Keratinocyte (primary cell): Measurements from ENCODE around the gene DGKZ. TPM values are rescaled to one million over a fixed set of nuclear protein-coding genes. Genes with fewer than 3 reads are reported as not detected.
A peak's percentile ranks its signal among the peaks of the same experiment; 100 is the strongest.

ENCODE experiments used
- DNase-seq: peaks from one replicate; pipeline ENCODE4 v3.0.0-alpha.2; 2011; ENCODE audit warnings: low read depth, missing footprints, low spot score
- FAIRE-seq: peaks from 2 replicates; lab custom pipeline; 2011; peaks lifted over from hg19 to GRCh38; lab: Jason Lieb, UNC
- H2AFZ ChIP-seq: 2 replicates; pipeline ENCODE4 v1.6.0; 2012; ENCODE audit warnings: low read length, control low read depth, inconsistent platforms; ENCODE audit not compliant: control insufficient read depth
- H3K27ac ChIP-seq: 2 replicates; pipeline ENCODE4 v1.5.1; 2011; ENCODE audit warnings: low read length; ENCODE audit not compliant: control insufficient read depth, insufficient read depth
- H3K27me3 ChIP-seq: 3 replicates; pipeline ENCODE4 v1.6.0; 2011; ENCODE audit warnings: low read length; ENCODE audit not compliant: control insufficient read depth, insufficient read depth; ENCODE audit errors: extremely low read depth
- H3K36me3 ChIP-seq, 2 experiments: 2 replicates in 1 of 2; 3 replicates in 1 of 2; pipeline ENCODE4 v1.5.1; 2011; ENCODE audit warnings: low read length in 2 of 2, mild to moderate bottlenecking in 1 of 2; ENCODE audit not compliant: control insufficient read depth in 2 of 2, insufficient read depth in 2 of 2; ENCODE audit errors: extremely low read depth in 1 of 2
- H3K4me1 ChIP-seq: 3 replicates; pipeline ENCODE4 v1.5.1; 2011; ENCODE audit warnings: low read length; ENCODE audit not compliant: control insufficient read depth, insufficient read depth; ENCODE audit errors: extremely low read depth
- H3K4me2 ChIP-seq: 3 replicates; pipeline ENCODE4 v1.6.0; 2011; ENCODE audit warnings: low read depth, low read length; ENCODE audit not compliant: control insufficient read depth, insufficient read depth; ENCODE audit errors: extremely low read depth
- H3K4me3 ChIP-seq, 3 experiments: fragments of 200-600 bp in 1 of 3; sonication (generic) in 1 of 3; 2 replicates in 2 of 3; 3 replicates in 1 of 3; pipeline ENCODE4 v1.5.1; 2011 to 2016; ENCODE audit warnings: low read length in 3 of 3, mild to moderate bottlenecking in 3 of 3, control low read depth in 2 of 3, inconsistent platforms in 1 of 3, low read depth in 1 of 3, mixed read lengths in 1 of 3, mixed run types in 1 of 3, moderate library complexity in 1 of 3; ENCODE audit not compliant: control insufficient read depth in 2 of 3, insufficient read depth in 2 of 3; ENCODE audit errors: extremely low read depth in 1 of 3
- H3K79me2 ChIP-seq: 2 replicates; pipeline ENCODE4 v1.6.0; 2012; ENCODE audit warnings: low read length; ENCODE audit not compliant: control insufficient read depth, insufficient read depth
- H3K9ac ChIP-seq: 3 replicates; pipeline ENCODE4 v1.6.0; 2011; ENCODE audit warnings: low read length; ENCODE audit not compliant: control insufficient read depth, insufficient read depth; ENCODE audit errors: extremely low read depth
- H3K9me1 ChIP-seq: 3 replicates; pipeline ENCODE4 v1.6.0; 2011; ENCODE audit warnings: low read length; ENCODE audit not compliant: control insufficient read depth, insufficient read depth; ENCODE audit errors: extremely low read depth
- H3K9me3 ChIP-seq: 2 replicates; pipeline ENCODE4 v1.5.1; 2012; ENCODE audit warnings: low read depth, low read length; ENCODE audit not compliant: control insufficient read depth
- H4K20me1 ChIP-seq: 3 replicates; pipeline ENCODE4 v1.6.0; 2011; ENCODE audit warnings: low read length; ENCODE audit not compliant: control insufficient read depth, insufficient read depth; ENCODE audit errors: extremely low read depth
- EZH2 ChIP-seq: IDR thresholded peaks from one replicate; pipeline ENCODE4 v1.6.1; 2012; ENCODE audit warnings: inconsistent platforms, mild to moderate bottlenecking, low read length, moderate library complexity
- dilution Hi-C: fragments of 300-500 bp; cut with MboI; formaldehyde crosslinking; loops from one replicate; pipeline ENCODE4 v1.7.0; 2020; ENCODE audit warnings: low sequenced_read_pairs; ENCODE audit not compliant: extremely low pct_ligation_motif_present
- polyA plus RNA-seq, 5 experiments: library from polyadenylated mRNA; depleted of rRNA in 3 of 5; stranded (reverse) in 3 of 5; stranded (forward) in 1 of 5; unstranded in 1 of 5; fragments of >200 nt; gene quantifications; 1 replicate in 1 of 5; 2 replicates in 3 of 5; 3 replicates in 1 of 5; pipeline versions ENCODE4 v1.2.1 to v1.2.3, GENCODE V29; 2011 to 2012; ENCODE audit warnings: missing spikeins in 2 of 5, low read depth in 1 of 5, low replicate concordance in 1 of 5
- TF ChIP-seq, protein P1 (sequence below), 3 experiments: IDR thresholded peaks in 1 of 3; conservative IDR thresholded peaks in 1 of 3; optimal IDR thresholded peaks in 1 of 3; 2 replicates in 2 of 3; 3 replicates in 1 of 3; pipeline versions ENCODE3 to v1.5.1; 2011; ENCODE audit warnings: low read length in 3 of 3, mild to moderate bottlenecking in 3 of 3, moderate library complexity in 2 of 3, control low read depth in 1 of 3, inconsistent platforms in 1 of 3; ENCODE audit not compliant: insufficient read depth in 2 of 3; ENCODE audit errors: extremely low read depth in 1 of 3

Gene DGKZ
- polyA plus RNA-seq, 1 donor (not counting 4 experiments of a cell fraction or from before 2014, with no cell fraction given) = 23.3 TPM

DNA sequence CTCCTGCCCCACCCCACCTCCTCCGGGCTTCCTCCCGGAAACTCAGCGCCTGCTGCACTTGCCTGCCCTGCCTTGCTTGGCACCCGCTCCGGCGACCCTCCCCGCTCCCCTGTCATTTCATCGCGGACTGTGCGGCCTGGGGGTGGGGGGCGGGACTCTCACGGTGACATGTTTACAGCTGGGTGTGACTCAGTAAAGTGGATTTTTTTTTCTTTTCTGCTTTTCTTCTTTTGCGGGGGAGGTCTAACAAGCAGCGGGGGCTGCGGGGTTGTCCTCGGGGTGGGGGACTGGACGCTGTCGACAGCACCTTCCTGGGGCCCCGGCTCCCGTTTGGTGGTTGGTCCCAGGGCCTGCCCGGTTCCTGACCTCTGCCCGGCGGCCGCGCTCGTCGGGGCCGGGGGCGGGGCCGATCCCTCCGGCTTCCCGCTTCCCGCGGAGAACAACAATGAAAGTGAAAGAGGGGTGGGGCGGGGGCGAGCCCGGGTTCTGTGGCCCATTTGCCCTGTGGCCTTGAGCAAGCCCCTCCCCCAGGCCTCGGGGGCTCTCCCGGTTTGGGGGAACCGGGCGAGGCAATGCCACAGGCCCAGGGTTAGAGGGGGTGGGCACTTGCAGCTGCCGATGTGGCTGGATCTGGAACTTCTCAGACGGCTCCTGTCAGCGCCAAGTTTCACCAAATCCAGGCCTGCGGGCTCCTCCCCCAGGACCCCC is 33.2 kb downstream of the DGKZ start:
- Histone ChIP-seq H3K4me3 (peak overlapping the region; percentile 11 to 63 (median 48)), H3K9me3 (no peaks in the 10 kb centered on the region), H2AFZ (no peak overlapping the region), H4K20me1 (no peaks in the 10 kb centered on the region), H3K4me2 (peak overlapping the region; percentile 80), H3K36me3 (peaks cover 5 to 17% of the 10 kb centered on the region in 2 experiments), H3K27me3 (peaks cover 10% of the 10 kb centered on the region), H3K4me1 (peaks cover 7% of the 10 kb centered on the region), H3K79me2 (no peaks in the 10 kb centered on the region), H3K9me1 (no peaks in the 10 kb centered on the region), H3K27ac (no peak overlapping the region), H3K9ac (peak overlapping the region; percentile 60)
- TF ChIP-seq, protein P1, sequence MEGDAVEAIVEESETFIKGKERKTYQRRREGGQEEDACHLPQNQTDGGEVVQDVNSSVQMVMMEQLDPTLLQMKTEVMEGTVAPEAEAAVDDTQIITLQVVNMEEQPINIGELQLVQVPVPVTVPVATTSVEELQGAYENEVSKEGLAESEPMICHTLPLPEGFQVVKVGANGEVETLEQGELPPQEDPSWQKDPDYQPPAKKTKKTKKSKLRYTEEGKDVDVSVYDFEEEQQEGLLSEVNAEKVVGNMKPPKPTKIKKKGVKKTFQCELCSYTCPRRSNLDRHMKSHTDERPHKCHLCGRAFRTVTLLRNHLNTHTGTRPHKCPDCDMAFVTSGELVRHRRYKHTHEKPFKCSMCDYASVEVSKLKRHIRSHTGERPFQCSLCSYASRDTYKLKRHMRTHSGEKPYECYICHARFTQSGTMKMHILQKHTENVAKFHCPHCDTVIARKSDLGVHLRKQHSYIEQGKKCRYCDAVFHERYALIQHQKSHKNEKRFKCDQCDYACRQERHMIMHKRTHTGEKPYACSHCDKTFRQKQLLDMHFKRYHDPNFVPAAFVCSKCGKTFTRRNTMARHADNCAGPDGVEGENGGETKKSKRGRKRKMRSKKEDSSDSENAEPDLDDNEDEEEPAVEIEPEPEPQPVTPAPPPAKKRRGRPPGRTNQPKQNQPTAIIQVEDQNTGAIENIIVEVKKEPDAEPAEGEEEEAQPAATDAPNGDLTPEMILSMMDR (optimal IDR thresholded peaks at IDR 0.05 in 1 of 3, IDR thresholded peaks at IDR 0.05 in 1 of 3, conservative IDR thresholded peaks at IDR 0.05 in 1 of 3; ENCODE audit: extremely low read depth in 1 of 3, insufficient read depth in 2 of 3, low read length in 3 of 3) = no peak
- peak; percentile 43 for TF ChIP-seq EZH2
- no peak for FAIRE-seq
- dilution Hi-C loops = no loop called here
- DNase-seq = no peak

DNA sequence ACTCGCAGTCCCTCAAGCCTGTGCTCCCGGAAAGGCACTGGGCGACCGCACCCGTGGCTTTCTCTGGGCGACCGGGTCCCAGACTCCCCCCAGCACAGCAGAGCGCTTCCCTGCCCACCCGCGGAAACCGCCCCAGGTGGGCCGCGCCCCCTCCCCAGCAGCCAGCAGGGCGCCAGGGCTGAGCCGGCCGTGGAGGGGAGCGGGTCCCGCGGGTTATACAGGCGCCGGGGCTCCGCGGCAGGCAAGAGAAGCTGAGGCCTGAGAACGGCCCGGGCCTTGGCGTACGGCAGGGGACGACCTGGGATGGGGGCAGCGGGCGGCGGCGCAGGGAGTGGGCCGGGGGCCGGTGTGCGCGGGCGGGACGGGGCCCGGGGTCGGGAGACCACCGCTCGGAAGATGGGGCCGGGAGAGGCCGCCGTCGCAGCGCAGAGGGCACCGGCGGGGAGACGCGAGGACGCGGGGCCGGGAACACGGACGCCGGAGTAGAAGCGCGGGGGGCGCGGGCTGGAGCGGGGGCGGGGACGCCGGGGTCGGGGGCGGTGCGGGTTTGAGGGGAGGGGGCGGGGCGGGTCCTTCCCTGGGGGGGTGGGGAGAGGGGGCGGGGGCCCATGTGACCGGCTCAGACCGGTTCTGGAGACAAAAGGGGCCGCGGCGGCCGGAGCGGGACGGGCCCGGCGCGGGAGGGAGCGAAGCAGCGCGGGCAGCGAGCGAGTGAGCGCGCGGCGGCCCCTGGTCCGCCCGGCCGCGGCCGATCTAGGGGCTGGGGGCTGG is 34.0 kb downstream of the DGKZ start, which contains the start of gene MDK:
TSS of gene MDK (plus strand) at position 622 of the 771 bp plus-strand sequence. CDS start 389 bp downstream, outside the sequence.
- H3K9ac ChIP-seq = peak within 1 kb of the TSS; percentile 60
- no peak within 1 kb of the TSS for H2AFZ ChIP-seq
- H3K36me3 ChIP-seq = peaks cover 5 to 10% of the 10 kb centered on the region in 2 experiments
- no peaks in the 10 kb centered on the region for H3K9me3 ChIP-seq
- H4K20me1 ChIP-seq = no peaks in the 10 kb centered on the region
- DNase-seq = no peak
- no peaks in the 10 kb centered on the region for H3K9me1 ChIP-seq
- FAIRE-seq = no peak
- dilution Hi-C loops = no loop called here
- H3K4me1 ChIP-seq = peaks cover 7% of the 10 kb centered on the region
- H3K27ac ChIP-seq = no peak within 1 kb of the TSS
- peak within 1 kb of the TSS; percentile 82 for H3K4me2 ChIP-seq
- H3K27me3 ChIP-seq = peaks cover 10% of the 10 kb centered on the region
- no peaks in the 10 kb centered on the region for H3K79me2 ChIP-seq
- TF ChIP-seq, protein P1 (optimal IDR thresholded peaks at IDR 0.05 in 1 of 3, IDR thresholded peaks at IDR 0.05 in 1 of 3, conservative IDR thresholded peaks at IDR 0.05 in 1 of 3; ENCODE audit: extremely low read depth in 1 of 3, insufficient read depth in 2 of 3, low read length in 3 of 3) = no peak
- H3K4me3 ChIP-seq = peak within 1 kb of the TSS; percentile 11 to 63 (median 48)
